Embryonic facial prominence (tissue), 1 donor: Measurements from ENCODE around the gene MEGF8.

Experiments
- DNase-seq: peaks from one replicate; pipeline ENCODE4 v3.0.0-alpha.2; 2016; ENCODE audit errors: extremely low spot score

The MEGF8 gene

GRCh38 chr19:42325308-42325895 is at the start of gene MEGF8:
TSS of gene MEGF8 (plus strand) at chr19:42325635. CDS start at chr19:42326244, 609 bp downstream.
- DNase-seq, result peak; percentile 97

DNA sequence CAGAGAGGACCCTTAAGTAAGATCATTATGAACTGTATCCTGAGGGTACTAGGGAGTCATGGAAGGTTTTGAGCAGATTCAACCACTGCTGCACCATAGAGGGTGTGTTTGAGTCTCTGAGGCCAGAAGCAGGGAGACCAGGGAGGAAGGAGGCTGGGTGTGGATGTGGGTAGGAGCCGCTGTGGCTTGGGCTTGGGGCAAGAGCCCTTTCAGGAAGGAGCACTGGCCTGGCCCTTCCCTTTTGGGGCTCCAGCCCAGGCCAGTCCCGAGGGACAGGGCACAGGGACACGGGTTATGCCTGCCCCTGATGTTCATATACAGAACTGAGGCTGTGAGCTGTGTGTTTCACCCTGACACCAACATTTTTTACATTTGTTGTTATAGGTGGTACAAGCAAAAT is 49.2 kb upstream of the MEGF8 start:
- no peak for DNase-seq

DNA sequence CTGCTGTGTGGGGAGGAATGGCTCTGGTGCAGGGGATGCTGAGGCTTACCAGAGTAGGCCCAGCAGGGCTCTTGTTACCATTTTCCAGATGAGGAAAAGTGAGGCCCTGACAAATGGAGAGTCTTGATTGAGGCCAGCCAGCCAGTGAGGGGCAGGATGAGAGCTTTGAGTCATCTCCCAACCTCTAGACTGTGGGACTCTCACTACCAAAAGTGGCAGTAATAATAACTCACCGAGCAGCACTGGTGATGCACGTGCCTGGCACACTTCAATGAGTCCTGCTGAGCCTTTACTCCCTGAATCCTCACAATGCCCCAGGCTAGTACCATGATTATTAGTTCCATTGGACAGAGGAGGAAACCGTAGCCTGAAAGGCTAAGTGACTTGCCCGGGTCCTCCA is 48.6 kb upstream of the MEGF8 start:
- no peak for DNase-seq

DNA sequence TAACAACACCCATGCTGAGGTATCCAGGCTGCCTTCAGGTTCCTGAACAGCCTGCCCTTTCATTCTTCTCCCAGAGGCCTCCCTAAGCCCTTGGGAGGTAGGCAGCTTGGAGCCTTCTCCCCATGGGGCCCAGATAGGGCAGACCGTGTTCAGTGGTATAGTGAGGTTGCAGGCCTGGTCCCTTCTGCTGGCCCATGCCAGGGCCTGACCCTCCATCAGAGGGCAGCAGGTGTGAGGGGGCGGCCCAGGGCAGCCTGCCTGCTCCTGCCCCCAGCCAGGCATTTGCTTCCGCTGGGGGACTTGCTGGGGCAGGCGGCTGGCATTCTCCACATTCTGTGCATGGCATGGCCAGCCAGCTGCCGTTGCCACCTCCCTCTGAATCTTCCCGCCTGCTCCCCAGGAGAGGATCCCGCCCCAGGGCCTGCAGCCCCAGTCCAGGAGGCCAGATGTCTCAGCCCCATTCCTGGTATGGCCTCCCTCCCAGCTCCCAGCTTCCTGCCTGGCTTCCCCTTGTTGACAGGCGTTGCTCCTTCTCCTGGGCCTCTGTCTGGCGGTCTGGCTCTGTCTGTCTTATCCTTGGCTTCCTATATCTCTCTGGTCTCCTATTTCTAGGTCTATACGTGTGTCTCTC is 47.5 kb upstream of the MEGF8 start:
- DNase-seq, result no peak

- DNase-seq, result no peak
Measured at GRCh38 chr19:42278452-42279154, 46.8 kb upstream of the MEGF8 start.

DNA sequence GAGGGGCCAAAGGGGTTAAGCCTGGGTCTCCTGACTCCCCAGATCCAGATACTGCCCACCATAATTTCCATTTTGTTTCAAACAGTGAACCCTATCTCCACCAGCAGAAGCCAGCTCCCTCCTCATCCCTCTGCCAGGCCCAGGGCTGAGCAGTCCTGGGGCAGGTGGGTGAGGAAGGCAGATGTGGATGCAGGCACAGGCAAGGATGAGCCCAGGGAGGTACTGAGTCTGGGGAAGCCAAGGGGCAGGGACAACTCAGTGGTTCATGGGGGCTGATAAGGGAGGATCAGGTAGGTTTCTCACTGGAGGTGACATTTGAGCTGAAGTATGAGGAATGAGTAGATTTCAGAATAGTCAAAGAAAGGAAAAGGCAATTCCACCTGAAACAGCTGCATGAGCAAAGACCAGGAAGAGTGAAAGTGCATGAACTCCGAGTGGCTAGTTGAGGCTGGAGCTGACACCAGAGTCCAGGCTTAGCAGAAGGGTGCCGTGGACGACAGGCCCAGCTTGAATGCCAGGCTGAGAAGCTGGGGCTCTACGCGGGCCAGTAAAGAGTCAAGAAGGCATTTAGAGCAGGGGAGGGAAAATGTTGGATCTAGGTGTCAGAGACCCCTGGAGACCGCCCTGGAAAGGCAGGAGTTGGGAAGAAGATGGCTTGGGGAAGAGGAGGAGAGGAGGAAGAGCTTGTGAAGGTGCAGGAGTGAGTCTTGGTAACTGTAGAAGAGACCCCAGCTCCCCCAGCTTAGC is 46.1 kb upstream of the MEGF8 start:
- no peak for DNase-seq

DNA sequence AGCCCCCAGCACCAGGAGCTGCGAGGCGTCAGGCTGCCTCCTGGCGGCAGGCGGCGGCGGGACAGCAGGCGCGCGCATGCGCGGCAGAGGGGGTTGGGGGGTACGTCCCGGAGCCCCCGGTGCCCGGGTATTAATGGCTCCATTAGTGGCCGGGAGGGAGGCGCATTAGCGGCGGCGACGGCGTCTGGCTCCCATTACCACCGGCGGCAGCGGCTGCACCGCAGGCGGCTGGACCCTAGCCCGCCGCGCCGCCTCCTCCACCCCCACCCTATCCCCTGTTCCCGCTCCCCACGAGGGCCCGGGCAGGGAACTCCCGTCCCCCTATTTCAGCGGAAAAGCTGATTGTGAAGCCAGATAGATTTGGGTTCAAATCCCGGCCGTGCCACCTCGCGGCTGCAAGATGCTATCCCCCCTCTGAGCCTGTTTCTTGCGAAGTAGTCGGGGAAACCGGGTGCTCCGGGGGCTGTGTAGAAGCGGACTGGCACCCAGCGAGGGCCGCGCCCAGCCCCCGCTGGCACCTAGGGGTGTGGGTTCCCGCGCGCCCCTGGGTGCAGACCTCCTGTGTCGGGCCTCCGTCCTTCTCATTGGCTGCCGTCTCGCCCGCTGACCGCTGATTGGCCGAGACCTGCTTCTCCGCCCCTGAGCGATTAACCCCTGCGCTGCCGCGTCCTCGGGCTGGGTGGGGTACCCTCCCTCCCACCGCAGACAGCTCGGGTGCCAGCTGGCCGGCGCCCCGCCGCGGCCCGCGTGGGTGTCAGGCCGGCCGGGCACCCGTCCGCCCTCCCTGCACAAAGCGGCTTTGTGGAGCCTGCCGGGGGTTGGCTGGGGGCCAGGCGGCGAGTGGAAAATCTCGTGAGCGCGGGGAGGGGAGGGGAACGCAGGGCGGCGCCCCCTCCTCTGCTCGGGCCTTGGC is 45.3 kb upstream of the MEGF8 start:
- peak; percentile 89 for DNase-seq

- DNase-seq, result peak; percentile 70
Measured at GRCh38 chr19:42280815-42281145, 44.7 kb upstream of the MEGF8 start.

DNA sequence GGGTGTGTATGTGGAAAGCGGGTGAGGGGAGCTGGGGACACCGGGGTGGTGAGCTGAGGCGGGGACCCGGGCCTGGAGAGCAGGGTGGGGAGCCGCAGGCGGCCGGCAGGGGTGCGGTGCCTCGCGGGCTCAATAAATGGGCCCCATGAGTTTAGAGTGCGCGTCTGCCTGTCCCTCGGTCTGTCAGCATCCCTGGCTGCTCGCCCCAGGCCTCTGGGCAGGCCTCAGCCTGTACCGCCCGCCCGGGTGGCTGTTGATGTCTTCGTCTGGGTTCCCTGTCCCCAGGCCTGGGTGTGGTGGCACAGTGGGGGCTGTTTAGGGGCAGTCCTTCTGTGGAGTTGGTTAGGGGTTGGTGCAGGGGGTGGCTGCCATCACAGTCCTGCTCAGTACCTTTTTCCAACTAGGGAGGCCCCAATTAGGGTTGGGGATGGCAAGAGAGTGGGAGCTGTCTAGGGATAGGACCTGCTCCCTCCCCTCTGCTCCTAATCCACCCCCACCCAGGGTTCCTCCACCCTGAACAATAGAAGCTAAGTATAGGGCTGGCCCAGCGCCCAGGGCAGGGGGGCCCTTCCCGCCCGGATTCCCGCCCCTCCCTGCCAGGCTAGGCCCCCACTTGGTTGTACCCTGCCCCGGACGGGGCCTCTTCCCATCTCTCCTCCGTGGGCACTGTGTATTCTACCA is 44.1 kb upstream of the MEGF8 start:
- peak; percentile 79 for DNase-seq

GRCh38 chr19:42281827-42282762 is 43.3 kb upstream of the MEGF8 start:
- DNase-seq, result peak; percentile 9

- peak; percentile 13 for DNase-seq
Measured at GRCh38 chr19:42282819-42283187, 42.6 kb upstream of the MEGF8 start.

- peak; percentile 87 for DNase-seq
Measured at GRCh38 chr19:42283188-42284065, 42.0 kb upstream of the MEGF8 start.

DNA sequence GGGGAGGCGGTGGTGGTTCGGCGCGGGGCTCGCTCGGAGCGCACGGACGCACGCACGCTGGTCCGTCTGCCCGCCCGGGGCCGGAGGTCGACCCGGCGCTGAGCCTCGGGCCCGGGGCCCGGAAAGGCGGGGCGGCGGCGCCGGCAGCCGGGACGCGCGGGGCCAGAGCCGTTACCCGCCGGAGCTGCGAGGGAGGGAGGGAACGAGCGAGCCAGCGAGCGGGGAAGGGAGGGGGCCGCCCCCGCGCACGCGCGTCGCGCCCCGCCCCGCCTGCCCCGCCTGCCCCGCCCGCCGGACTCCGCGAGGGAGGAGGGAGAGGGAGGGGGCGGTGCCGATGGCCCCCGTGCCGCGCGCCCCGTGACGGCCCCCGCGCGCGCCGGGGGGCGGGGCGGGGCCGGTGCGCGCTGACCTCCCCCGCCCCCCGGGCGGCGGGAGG is 41.4 kb upstream of the MEGF8 start:
- peak; percentile 33 for DNase-seq

GRCh38 chr19:42284591-42285341 is 40.7 kb upstream of the MEGF8 start:
- peak; percentile 10 for DNase-seq

DNA sequence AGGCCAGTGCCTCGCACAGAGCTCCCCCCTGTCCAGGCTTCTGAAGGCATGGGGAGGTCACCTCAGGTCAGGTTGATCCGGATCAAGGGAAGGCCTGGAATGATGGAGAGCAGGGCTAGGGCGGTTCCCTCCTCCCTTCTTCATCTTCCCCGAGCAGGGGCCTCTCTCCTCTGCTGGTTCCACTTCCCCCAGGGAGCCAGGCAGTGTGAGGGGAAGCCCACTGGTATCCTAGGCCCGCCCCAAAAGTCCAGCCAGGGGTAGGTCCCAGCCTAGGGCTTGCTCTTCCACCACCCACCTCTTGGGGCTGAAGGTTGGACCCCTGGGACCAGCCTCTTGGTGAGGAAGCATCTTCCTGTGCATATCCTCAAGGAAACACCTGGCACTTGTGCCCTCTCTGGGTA is 39.9 kb upstream of the MEGF8 start:
- DNase-seq, result no peak

- no peak for DNase-seq
Measured at GRCh38 chr19:42285988-42286348, 39.5 kb upstream of the MEGF8 start.

DNA sequence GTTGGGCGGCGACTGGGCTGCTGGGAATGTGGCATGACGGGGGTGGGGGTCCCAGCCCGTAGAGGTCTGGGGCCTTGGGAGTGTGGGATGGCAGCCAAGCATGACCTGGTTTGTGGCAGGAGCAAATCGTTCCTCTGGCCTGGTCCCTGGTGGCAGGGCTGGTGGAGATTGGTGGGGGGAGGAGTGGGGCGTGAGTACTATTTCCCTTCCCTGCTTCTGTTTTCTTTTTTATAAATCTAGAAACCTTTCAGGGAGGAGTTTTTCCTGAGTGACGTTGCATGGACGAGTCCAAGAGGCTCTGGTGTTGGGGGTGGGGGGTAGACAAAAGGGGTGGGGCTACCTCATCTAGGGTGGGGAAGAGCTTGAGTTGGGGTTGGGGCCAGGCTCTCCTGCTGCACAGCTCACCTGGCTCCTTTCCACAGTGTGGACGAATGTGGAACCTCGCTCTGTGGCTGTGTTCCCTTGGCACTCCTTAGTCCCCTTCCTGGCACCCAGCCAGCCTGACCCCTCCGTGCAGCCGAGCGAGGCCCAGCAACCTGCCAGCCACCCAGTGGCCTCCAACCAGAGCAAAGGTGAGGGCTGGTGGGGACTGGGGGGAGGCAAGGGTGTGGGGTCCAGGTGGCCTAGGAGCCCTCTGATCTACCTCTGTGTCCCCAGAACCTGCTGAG is 39.0 kb upstream of the MEGF8 start:
- DNase-seq, result no peak
